ENCODE measurements around the gene TTC8.
A peak's percentile ranks its signal among the peaks of the same experiment; 100 is the strongest.
"Not testable (repeated sequence)": the region's sequence is repeated elsewhere in the genome, so short reads cannot be mapped to it uniquely, and the experiment has no call there.

TTC8 gene

GRCh38 chr14:88824314-88825077 is at the start of gene TTC8:
TSS of gene TTC8 (plus strand) at chr14:88824651. CDS start at chr14:88824708, 57 bp downstream.
- TF ChIP-seq POLR2A (IDR thresholded peaks at IDR 0.05; ENCODE audit: low read depth, low read length): peak; percentile 87
- peak; percentile 89 for FAIRE-seq
- peak; percentile 58 for DNase-seq (ENCODE audit: insufficient read length, low spot score)

DNA sequence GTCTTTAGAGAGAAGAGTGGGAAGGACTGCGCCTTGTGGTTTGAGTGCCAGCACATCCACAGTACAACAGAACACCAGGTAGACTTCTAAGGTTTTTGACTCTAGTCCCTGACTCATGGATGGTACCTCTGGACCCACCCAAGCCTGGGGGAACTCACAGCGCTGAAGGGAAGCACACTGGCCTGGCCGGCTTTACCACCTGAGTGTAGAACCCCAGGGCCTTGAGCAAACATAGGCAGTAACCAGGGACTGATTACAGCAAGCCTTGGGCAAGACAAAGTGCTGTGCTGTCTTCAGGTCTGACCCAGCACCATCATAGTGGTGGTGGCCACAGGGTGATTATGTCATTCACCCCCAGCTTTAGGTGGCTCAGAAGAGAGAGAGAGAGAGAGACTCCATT is 48.9 kb upstream of the TTC8 start:
- DNase-seq (ENCODE audit: insufficient read length, low spot score): no peak
- FAIRE-seq: no peak
- no peak for TF ChIP-seq POLR2A (IDR thresholded peaks at IDR 0.05; ENCODE audit: low read depth, low read length)

GRCh38 chr14:88785911-88786310 is 38.5 kb upstream of the TTC8 start:
- no peak for DNase-seq (ENCODE audit: insufficient read length, low spot score)
- no peak for FAIRE-seq
- TF ChIP-seq POLR2A (IDR thresholded peaks at IDR 0.05; ENCODE audit: low read depth, low read length): no peak

- FAIRE-seq: no peak
- no peak for TF ChIP-seq POLR2A (IDR thresholded peaks at IDR 0.05; ENCODE audit: low read depth, low read length)
- no peak for DNase-seq (ENCODE audit: insufficient read length, low spot score)
These were observed 37.7 kb upstream of the TTC8 start for GRCh38 chr14:88786715-88787114.

DNA sequence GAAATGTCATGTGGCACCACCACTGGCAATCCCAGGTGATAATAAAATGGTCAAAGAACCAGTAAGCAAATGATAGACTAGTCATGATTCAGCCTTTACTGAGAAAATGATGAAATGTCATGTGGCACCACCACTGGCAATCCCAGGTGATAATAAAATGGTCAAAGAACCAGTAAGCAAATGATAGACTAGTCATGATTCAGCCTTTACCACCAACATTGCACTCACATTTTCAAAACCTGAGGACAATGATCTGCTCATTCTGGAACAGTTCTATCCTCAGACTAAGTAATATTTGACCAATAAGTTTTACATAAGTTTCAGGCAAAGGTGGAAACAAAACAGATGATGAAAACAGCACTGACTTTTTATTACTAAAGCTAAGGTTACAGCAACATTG is 34.9 kb upstream of the TTC8 start:
- not testable (repeated sequence) for DNase-seq (ENCODE audit: insufficient read length, low spot score); FAIRE-seq

DNA sequence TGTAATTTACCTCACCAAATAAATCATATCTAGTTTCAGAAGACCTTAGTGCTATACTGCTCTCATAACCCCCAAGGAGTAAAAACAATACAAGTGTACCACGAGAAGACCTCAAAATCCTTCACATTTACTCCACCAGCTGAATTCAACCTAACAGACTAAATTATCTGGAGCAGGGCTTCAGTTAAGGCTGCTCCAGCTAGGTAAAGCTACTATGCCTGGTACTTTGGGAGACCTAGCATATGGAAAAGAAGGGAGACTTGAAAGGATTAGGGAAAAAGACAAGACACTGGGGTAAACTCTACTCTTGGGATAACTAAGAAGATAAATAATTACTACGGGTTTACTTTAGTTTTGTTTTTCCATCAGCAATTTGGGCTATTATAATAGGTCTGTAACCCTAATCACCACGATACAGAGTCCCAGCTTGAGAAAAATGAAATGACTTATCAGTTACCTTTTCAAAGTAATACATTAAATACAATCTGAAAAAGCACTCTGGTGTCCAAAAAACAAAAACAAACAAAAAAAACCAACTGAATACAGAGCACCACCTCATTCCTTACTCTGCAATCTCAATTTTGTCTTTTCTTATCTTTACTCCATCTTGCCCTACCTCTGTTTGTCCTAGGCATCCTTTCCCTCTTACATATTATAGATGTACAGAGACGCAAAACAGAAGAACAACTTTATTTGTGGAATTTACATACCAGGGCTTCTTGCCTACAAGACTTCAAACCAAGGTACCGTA is 33.8 kb upstream of the TTC8 start:
- no peak for FAIRE-seq
- no peak for DNase-seq (ENCODE audit: insufficient read length, low spot score)
- no peak for TF ChIP-seq POLR2A (IDR thresholded peaks at IDR 0.05; ENCODE audit: low read depth, low read length)

DNA sequence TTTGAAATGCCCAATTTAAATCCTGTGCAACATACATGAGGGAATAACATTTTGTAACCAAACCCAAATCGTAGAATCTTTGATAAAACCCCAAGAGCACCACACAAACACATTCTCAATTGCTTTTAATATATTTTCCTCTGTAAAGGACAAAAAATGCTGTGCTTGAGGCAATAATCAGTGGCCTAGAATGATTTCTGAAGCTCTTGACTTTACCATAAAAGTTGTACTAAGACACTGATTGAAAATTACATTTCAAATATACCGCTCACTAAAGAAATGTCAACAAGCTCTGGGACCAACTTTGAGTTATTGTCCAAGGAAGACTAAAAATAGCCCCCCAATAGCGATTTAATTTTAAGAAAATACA is 33.2 kb upstream of the TTC8 start:
- DNase-seq (ENCODE audit: insufficient read length, low spot score) (no peak), FAIRE-seq (no peak)
- no peak for TF ChIP-seq POLR2A (IDR thresholded peaks at IDR 0.05; ENCODE audit: low read depth, low read length)

- TF ChIP-seq POLR2A (IDR thresholded peaks at IDR 0.05; ENCODE audit: low read depth, low read length): no peak
- no peak for FAIRE-seq
- no peak for DNase-seq (ENCODE audit: insufficient read length, low spot score)
These were observed 32.6 kb upstream of the TTC8 start for GRCh38 chr14:88791629-88792472.

DNA sequence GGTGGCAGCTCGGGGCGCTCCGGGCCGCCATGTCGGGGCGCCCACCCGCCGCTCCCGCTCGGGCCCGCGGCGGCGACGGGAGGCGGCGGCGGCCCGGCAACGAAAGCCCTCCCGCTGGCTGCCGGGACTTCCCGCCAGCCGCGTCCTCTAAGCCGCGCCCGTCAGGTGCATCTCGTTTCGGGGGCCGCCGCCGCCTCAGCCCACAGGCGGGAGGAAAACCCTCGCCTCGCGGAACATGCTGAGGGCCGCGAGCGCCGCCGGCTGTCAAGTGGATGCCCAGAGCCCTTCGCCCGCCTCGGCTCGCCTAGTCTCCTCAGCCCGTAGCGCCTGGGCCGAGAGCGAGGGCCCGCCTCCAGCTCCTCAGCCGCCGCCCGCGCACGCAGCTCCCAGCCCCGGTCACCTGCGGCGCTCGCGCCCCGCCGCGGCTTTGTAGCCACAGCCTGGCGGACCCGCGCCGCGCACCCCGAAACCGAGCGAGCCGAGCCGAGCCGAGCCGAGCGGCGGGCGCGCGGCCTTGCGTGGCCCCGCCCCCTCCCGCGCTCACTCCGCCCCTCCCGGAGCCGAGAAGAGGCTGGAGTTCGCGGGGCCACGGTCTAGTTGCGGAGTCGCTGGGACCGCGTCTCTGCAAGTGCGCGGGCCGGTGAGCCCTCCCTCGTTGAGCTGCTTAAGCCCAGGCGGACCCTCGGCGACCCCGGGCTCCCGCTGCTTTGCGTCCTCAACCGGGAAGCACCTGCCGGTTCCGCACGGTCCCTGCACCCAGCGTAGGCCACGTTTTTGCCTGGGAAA is 31.8 kb upstream of the TTC8 start, which contains the start of gene EML5:
Gene EML5 (minus strand): TSS at position 481 of the 786 bp plus-strand sequence. CDS start 450 bp downstream, at position 31.
- DNase-seq (ENCODE audit: insufficient read length, low spot score) (no peak), FAIRE-seq (no peak)
- TF ChIP-seq POLR2A (IDR thresholded peaks at IDR 0.05; ENCODE audit: low read depth, low read length): no peak

GRCh38 chr14:88793259-88793625 is 31.2 kb upstream of the TTC8 start:
- FAIRE-seq (no peak), DNase-seq (ENCODE audit: insufficient read length, low spot score) (no peak)
- TF ChIP-seq POLR2A (IDR thresholded peaks at IDR 0.05; ENCODE audit: low read depth, low read length): no peak

DNA sequence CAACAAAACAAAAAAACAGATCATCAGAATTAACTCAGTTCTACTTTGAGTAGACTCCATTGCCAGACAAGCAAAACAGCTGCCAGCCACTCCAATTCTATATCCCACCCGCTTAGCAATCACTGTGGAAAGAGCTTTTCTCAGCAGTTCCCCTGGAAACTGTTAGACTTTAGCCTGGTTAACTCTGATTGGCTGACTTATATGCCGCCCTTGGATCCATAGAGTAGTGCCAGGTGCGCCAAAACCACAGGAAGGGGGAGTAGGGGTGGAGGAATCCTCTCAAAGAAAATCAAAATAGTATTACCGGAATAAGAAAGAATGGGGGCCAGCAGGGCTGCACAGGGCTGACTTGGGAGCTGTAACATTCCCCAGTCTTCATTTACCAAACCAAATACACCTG is 26.3 kb upstream of the TTC8 start:
- DNase-seq (ENCODE audit: insufficient read length, low spot score) (no peak), FAIRE-seq (no peak)
- TF ChIP-seq POLR2A (IDR thresholded peaks at IDR 0.05; ENCODE audit: low read depth, low read length): no peak

DNA sequence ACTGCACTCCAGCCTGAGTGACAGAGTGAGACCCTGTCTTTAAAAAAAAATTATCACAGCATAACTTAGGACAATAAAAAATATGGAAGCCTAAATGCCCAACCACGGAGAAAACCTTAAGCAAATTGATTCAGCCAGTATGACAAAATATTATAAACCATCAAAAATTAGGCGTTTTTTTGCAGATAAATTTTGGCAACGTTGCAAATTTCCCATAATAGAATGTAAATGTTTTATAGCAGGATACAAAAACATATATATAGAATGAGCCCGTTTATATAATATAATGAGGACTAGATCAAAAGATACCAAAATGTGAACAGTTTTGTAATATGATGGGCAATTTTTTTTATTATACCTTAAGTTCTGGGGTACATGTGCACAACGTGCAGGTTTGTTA is 24.9 kb upstream of the TTC8 start:
- FAIRE-seq: no peak
- TF ChIP-seq POLR2A (IDR thresholded peaks at IDR 0.05; ENCODE audit: low read depth, low read length): no peak
- no peak for DNase-seq (ENCODE audit: insufficient read length, low spot score)

DNA sequence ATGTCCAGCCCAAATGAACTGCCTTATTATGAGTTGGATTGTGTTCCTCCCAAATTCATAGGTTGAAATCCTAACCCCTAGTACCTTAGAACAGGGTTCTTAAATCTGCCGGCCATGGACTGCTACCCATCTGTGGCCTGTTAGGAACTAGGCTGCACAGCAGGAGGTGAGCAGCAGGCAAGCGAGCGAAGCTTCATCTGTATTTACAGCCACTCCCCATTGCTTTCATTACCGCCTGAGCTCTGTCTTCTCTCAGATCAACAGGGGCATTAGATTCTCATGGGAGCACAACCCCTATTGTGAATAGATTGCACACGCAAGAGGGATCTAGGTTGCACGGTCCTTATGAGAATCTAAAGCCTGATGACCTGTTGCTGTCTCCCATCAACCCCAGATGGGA is 21.9 kb upstream of the TTC8 start:
- FAIRE-seq: no peak
- no peak for DNase-seq (ENCODE audit: insufficient read length, low spot score)
- no peak for TF ChIP-seq POLR2A (IDR thresholded peaks at IDR 0.05; ENCODE audit: low read depth, low read length)
